ENCODE measurements around the gene OR9A4. TPM values are rescaled to one million over a fixed set of nuclear protein-coding genes. Genes with fewer than 3 reads are reported as not detected.

The OR9A4 gene
- total and polyA plus RNA-seq, 3 experiments from 2014 or later: not detected

DNA sequence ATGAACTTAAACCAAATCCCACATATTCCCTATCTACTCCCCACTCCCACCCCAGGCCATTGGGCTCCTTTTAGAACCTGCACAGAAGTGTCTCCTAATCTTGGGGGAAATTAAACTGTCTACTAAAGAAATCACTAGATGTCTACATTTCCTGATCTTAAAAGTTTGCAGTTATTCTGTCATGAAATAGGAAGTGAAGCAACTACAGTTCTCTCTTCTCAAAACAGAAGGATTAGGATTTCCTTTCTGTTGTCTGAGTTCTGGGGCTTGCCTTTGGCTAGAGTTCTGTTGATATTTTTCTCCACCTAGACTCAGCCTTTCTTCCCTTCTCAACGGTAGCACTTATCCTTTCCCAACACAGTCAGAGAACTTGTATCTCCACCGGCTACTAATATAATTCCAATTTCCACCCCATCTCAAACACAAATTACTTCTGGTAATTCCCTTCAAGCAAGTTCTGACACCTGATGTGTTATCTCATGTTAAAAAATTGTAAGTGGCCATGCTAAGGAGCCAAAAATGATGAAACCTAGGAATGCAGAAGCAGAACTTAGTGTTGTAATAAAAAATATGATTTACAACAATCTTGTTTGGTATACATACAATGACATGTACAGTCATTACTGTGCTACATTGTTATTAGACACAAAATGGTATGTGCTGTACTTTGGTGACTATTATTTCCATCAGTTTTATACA is 12.1 kb downstream of the OR9A4 start:
- ChIA-PET POLR2A (no interaction called here), CTCF (no interaction called here)
- Histone ChIP-seq H3K4me3 (ENCODE audit: low read length) (no peak overlapping the region), H3K36me3 (ENCODE audit: insufficient read depth, low read length) (no peaks in the 10 kb centered on the region), H3K27ac (ENCODE audit: low read depth, low read length) (no peak overlapping the region), H3K27me3 (ENCODE audit: insufficient read depth, low read length, poor library complexity, severe bottlenecking) (no peaks in the 10 kb centered on the region), H3K9me3 (ENCODE audit: low read length) (no peaks in the 10 kb centered on the region), H3K4me1 (ENCODE audit: insufficient read depth, low read length) (no peaks in the 10 kb centered on the region)
- H3K4me1 Mint-ChIP-seq: no peaks in the 10 kb centered on the region
- no peak for DNase-seq
- H3K36me3 Mint-ChIP-seq: no peaks in the 10 kb centered on the region
- peaks cover 3 to 12% of the 10 kb centered on the region in 2 donors for H3K27me3 Mint-ChIP-seq
- no peak overlapping the region for H3K4me3 Mint-ChIP-seq
- peaks cover 0 to 15% (median 10%) of the 10 kb centered on the region in 5 donors for H3K9me3 Mint-ChIP-seq
- no peak overlapping the region for H3K27ac Mint-ChIP-seq

- H3K9me3 ChIP-seq (ENCODE audit: low read length): no peaks in the 10 kb centered on the region
- POLR2A ChIA-PET: no interaction called here
- peaks cover 3 to 12% of the 10 kb centered on the region in 2 donors for H3K27me3 Mint-ChIP-seq
Observed at GRCh38 chr7:141928845-141929195, 12.6 kb downstream of the OR9A4 start.

GRCh38 chr7:141930211-141930610 is 14.0 kb downstream of the OR9A4 start:
- Mint-ChIP-seq H3K4me1 (no peaks in the 10 kb centered on the region), H3K9me3 (peaks cover 0 to 15% (median 12%) of the 10 kb centered on the region in 5 donors), H3K4me3 (no peak overlapping the region), H3K27me3 (peaks cover 3 to 12% of the 10 kb centered on the region in 2 donors), H3K27ac (no peak overlapping the region), H3K36me3 (no peaks in the 10 kb centered on the region)
- Histone ChIP-seq H3K36me3 (ENCODE audit: insufficient read depth, low read length) (no peaks in the 10 kb centered on the region), H3K9me3 (ENCODE audit: low read length) (no peaks in the 10 kb centered on the region), H3K4me1 (ENCODE audit: insufficient read depth, low read length) (no peaks in the 10 kb centered on the region), H3K27ac (ENCODE audit: low read depth, low read length) (no peak overlapping the region), H3K4me3 (ENCODE audit: low read length) (no peak overlapping the region), H3K27me3 (ENCODE audit: insufficient read depth, low read length, poor library complexity, severe bottlenecking) (no peaks in the 10 kb centered on the region)
- DNase-seq: no peak
- CTCF ChIA-PET: no interaction called here
- POLR2A ChIA-PET: no interaction called here

More at GRCh38 chr7:141928845-141929195, 12.6 kb downstream of the OR9A4 start:
- Histone ChIP-seq H3K27ac (ENCODE audit: low read depth, low read length) (no peak overlapping the region), H3K36me3 (ENCODE audit: insufficient read depth, low read length) (no peaks in the 10 kb centered on the region), H3K27me3 (ENCODE audit: insufficient read depth, low read length, poor library complexity, severe bottlenecking) (no peaks in the 10 kb centered on the region), H3K4me1 (ENCODE audit: insufficient read depth, low read length) (no peaks in the 10 kb centered on the region), H3K4me3 (ENCODE audit: low read length) (no peak overlapping the region)
- Mint-ChIP-seq H3K27ac (no peak overlapping the region), H3K9me3 (peaks cover 0 to 15% (median 10%) of the 10 kb centered on the region in 5 donors), H3K4me1 (no peaks in the 10 kb centered on the region), H3K4me3 (no peak overlapping the region), H3K36me3 (no peaks in the 10 kb centered on the region)
- CTCF ChIA-PET: no interaction called here
- no peak for DNase-seq

DNA sequence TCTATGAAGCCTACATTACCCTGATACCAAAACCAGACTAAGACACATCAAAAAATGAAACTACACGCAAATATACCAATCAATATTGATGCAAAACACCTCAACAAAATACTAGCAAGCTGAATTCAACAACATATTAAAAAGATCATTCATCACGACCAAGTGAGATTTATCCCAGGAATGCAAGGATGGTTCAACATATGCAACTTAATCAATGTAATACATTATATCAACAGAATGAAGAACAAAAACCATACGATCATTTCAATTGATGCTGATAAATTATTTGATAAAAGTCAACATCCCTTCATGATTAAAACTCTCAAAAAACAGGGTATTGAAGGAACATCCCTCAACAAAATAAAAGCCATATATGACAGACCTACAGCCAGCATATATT is 24.9 kb downstream of the OR9A4 start:
- Histone ChIP-seq H3K4me3 (ENCODE audit: low read length) (no peak overlapping the region), H3K4me1 (ENCODE audit: insufficient read depth, low read length) (no peaks in the 10 kb centered on the region), H3K27ac (ENCODE audit: low read depth, low read length) (no peak overlapping the region), H3K9me3 (ENCODE audit: low read length) (no peaks in the 10 kb centered on the region), H3K27me3 (ENCODE audit: insufficient read depth, low read length, poor library complexity, severe bottlenecking) (no peaks in the 10 kb centered on the region), H3K36me3 (ENCODE audit: insufficient read depth, low read length) (no peaks in the 10 kb centered on the region)
- H3K27ac Mint-ChIP-seq: no peak overlapping the region
- no peaks in the 10 kb centered on the region for H3K27me3 Mint-ChIP-seq
- no peaks in the 10 kb centered on the region for H3K4me1 Mint-ChIP-seq
- peaks cover 24 to 30% (median 26%) of the 10 kb centered on the region in 5 donors for H3K9me3 Mint-ChIP-seq
- no peak for DNase-seq
- CTCF ChIA-PET: no interaction called here
- POLR2A ChIA-PET: no interaction called here
- H3K36me3 Mint-ChIP-seq: peaks cover 0 to 3% (median 0%) of the 10 kb centered on the region in 3 donors
- no peak overlapping the region for H3K4me3 Mint-ChIP-seq

GRCh38 chr7:141943846-141944245 is 27.6 kb downstream of the OR9A4 start:
- H3K27ac ChIP-seq (ENCODE audit: low read depth, low read length): no peak overlapping the region
- H3K27ac Mint-ChIP-seq: no peak overlapping the region
- H3K4me1 Mint-ChIP-seq: no peaks in the 10 kb centered on the region
- H3K36me3 ChIP-seq (ENCODE audit: insufficient read depth, low read length): no peaks in the 10 kb centered on the region
- no peak overlapping the region for H3K4me3 Mint-ChIP-seq
- no peaks in the 10 kb centered on the region for H3K27me3 Mint-ChIP-seq
- H3K9me3 ChIP-seq (ENCODE audit: low read length): no peaks in the 10 kb centered on the region
- H3K27me3 ChIP-seq (ENCODE audit: insufficient read depth, low read length, poor library complexity, severe bottlenecking): no peaks in the 10 kb centered on the region
- CTCF ChIA-PET: no interaction called here
- H3K4me3 ChIP-seq (ENCODE audit: low read length): no peak overlapping the region
- POLR2A ChIA-PET: no interaction called here
- no peak for DNase-seq
- peaks cover 0 to 3% (median 0%) of the 10 kb centered on the region in 3 donors for H3K36me3 Mint-ChIP-seq
- H3K4me1 ChIP-seq (ENCODE audit: insufficient read depth, low read length): no peaks in the 10 kb centered on the region
- H3K9me3 Mint-ChIP-seq: peaks cover 21 to 30% (median 25%) of the 10 kb centered on the region in 5 donors

DNA sequence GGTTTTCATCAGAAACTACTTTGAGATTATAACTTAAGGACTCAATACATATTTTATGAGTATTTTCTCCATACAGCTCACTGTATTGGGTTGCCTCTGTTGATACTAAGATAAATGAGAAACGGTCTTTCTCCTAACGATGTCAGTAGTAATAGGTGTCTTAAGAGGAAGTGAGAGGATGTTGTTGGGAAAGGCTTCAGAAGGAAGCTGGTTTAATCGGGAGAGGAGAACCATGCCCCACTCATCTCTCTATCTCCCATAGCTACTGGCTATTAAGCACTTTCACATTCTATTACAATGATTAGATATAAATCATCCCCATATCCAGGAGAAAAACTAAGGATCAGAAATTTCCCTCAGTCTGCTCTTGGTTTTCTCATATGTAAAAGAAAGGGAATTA is 28.6 kb downstream of the OR9A4 start:
- H3K27me3 Mint-ChIP-seq: no peaks in the 10 kb centered on the region
- no peaks in the 10 kb centered on the region for H3K9me3 ChIP-seq (ENCODE audit: low read length)
- no peaks in the 10 kb centered on the region for H3K36me3 ChIP-seq (ENCODE audit: insufficient read depth, low read length)
- DNase-seq: no peak
- H3K36me3 Mint-ChIP-seq: peaks cover 0 to 3% (median 0%) of the 10 kb centered on the region in 3 donors
- no peaks in the 10 kb centered on the region for H3K27me3 ChIP-seq (ENCODE audit: insufficient read depth, low read length, poor library complexity, severe bottlenecking)
- H3K27ac ChIP-seq (ENCODE audit: low read depth, low read length): no peak overlapping the region
- H3K27ac Mint-ChIP-seq: no peak overlapping the region
- CTCF ChIA-PET: no interaction called here
- no peak overlapping the region for H3K4me3 ChIP-seq (ENCODE audit: low read length)
- peaks cover 16 to 28% (median 22%) of the 10 kb centered on the region in 5 donors for H3K9me3 Mint-ChIP-seq
- H3K4me1 Mint-ChIP-seq: no peaks in the 10 kb centered on the region
- no peak overlapping the region for H3K4me3 Mint-ChIP-seq
- no peaks in the 10 kb centered on the region for H3K4me1 ChIP-seq (ENCODE audit: insufficient read depth, low read length)
- POLR2A ChIA-PET: no interaction called here

DNA sequence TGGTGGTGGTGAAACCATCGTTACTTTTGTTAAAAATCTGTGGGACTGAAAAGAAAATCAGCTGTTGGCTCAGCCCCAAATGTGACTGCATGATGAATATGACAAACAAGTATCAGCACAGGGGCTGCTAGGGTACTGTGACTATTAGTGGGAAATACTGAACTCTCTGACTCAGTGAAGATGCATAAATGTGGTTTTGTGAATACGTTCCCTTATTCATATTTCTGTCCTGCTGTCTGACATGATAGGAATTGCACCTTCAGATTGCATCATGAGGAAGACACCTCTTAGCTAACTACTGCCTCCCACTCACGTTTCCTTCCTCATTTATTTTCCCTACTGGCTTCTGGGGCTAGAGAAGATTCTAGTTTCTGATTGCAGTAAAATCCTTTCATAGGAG is 29.2 kb downstream of the OR9A4 start:
- no peak for DNase-seq
- no peaks in the 10 kb centered on the region for H3K36me3 ChIP-seq (ENCODE audit: insufficient read depth, low read length)
- H3K9me3 ChIP-seq (ENCODE audit: low read length): no peaks in the 10 kb centered on the region
- no peaks in the 10 kb centered on the region for H3K27me3 ChIP-seq (ENCODE audit: insufficient read depth, low read length, poor library complexity, severe bottlenecking)
- POLR2A ChIA-PET: no interaction called here
- H3K4me3 ChIP-seq (ENCODE audit: low read length): no peak overlapping the region
- Mint-ChIP-seq H3K27ac (no peak overlapping the region), H3K9me3 (peaks cover 12 to 23% (median 18%) of the 10 kb centered on the region in 5 donors), H3K36me3 (peaks cover 0 to 3% (median 0%) of the 10 kb centered on the region in 3 donors), H3K27me3 (peaks cover 0 to 4% of the 10 kb centered on the region in 2 donors), H3K4me3 (no peak overlapping the region), H3K4me1 (no peaks in the 10 kb centered on the region)
- H3K4me1 ChIP-seq (ENCODE audit: insufficient read depth, low read length): no peaks in the 10 kb centered on the region
- CTCF ChIA-PET: no interaction called here
- H3K27ac ChIP-seq (ENCODE audit: low read depth, low read length): no peak overlapping the region

- Histone ChIP-seq H3K27me3 (ENCODE audit: insufficient read depth, low read length, poor library complexity, severe bottlenecking) (no peaks in the 10 kb centered on the region), H3K9me3 (ENCODE audit: low read length) (no peaks in the 10 kb centered on the region), H3K36me3 (ENCODE audit: insufficient read depth, low read length) (no peaks in the 10 kb centered on the region), H3K27ac (ENCODE audit: low read depth, low read length) (no peak within 1 kb of the TSS), H3K4me1 (ENCODE audit: insufficient read depth, low read length) (no peaks in the 10 kb centered on the region), H3K4me3 (ENCODE audit: low read length) (no peak within 1 kb of the TSS)
- H3K27me3 Mint-ChIP-seq: peaks cover 0 to 6% of the 10 kb centered on the region in 2 donors
- H3K9me3 Mint-ChIP-seq: peaks cover 0 to 9% (median 6%) of the 10 kb centered on the region in 5 donors
- ChIA-PET CTCF (no interaction called here), POLR2A (no interaction called here)
- H3K36me3 Mint-ChIP-seq: no peaks in the 10 kb centered on the region
- H3K4me3 Mint-ChIP-seq: no peak within 1 kb of the TSS
- DNase-seq: no peak
- H3K27ac Mint-ChIP-seq: no peak within 1 kb of the TSS
- no peaks in the 10 kb centered on the region for H3K4me1 Mint-ChIP-seq
Observed at GRCh38 chr7:141946796-141947195, 30.6 kb downstream of the OR9A4 start, which contains the start of gene CLEC5A. Gene CLEC5A, minus strand, starts transcription at chr7:141946974. Its CDS starts 682 bp downstream, at chr7:141946292.

Data from CD8-positive, alpha-beta memory T cell (primary cell).